C4-2B (cell line): ENCODE measurements around the gene OXSR1.

Experiments used
- H3K27ac ChIP-seq: fragments of 450-650 bp; 2 replicates; pipeline ENCODE4 v1.5.1; 2017
- ZFX ChIP-seq: fragments of 450-650 bp; IDR thresholded peaks from 2 replicates; pipeline ENCODE4 v1.6.1; 2017
- TF ChIP-seq, protein P1 (sequence below): fragments of 450-650 bp; conservative IDR thresholded peaks from 2 replicates; pipeline ENCODE4 v1.5.1; 2017; ENCODE audit warnings: mild to moderate bottlenecking

The OXSR1 gene

DNA sequence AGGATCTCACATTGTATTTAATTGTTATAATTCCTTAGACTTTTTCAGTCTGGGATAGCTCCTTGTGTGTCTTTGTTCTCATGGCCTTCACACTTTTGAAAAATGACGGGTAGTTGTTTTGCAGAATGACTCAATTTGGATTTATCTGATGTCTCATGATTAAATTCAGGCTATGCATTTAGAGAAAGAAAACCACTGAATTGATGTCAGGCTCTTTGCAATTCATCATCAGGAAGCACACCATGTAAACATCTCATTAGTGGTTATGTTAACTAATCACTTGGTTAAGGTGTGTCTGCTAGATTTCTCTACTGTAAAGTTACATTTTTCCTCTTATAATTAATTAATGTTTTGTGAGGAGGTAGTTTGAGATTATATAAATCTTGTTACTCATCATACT is 92.2 kb downstream of the OXSR1 start:
- TF ChIP-seq, protein P1, sequence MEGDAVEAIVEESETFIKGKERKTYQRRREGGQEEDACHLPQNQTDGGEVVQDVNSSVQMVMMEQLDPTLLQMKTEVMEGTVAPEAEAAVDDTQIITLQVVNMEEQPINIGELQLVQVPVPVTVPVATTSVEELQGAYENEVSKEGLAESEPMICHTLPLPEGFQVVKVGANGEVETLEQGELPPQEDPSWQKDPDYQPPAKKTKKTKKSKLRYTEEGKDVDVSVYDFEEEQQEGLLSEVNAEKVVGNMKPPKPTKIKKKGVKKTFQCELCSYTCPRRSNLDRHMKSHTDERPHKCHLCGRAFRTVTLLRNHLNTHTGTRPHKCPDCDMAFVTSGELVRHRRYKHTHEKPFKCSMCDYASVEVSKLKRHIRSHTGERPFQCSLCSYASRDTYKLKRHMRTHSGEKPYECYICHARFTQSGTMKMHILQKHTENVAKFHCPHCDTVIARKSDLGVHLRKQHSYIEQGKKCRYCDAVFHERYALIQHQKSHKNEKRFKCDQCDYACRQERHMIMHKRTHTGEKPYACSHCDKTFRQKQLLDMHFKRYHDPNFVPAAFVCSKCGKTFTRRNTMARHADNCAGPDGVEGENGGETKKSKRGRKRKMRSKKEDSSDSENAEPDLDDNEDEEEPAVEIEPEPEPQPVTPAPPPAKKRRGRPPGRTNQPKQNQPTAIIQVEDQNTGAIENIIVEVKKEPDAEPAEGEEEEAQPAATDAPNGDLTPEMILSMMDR, result no peak
- no peak for TF ChIP-seq ZFX
- no peak overlapping the region for H3K27ac ChIP-seq

DNA sequence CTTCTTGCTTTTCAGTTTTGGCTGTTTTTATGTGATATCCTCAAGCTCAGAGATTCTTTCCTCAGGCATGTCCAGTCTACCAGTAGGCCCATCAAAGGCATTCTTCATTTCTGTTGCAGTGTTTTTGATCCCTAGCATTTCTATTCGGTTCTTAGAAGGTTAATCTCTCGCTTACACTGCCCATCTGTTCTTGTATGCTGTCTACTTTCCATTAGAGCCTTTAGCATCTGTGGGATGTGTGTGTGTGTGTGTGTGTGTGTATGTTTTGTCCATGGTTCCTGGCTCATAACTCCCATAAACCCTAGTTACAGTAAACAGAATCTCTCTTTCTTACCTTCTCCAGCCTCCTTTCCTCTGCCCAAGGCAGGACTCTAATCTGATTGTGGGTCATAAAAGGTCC is 95.1 kb downstream of the OXSR1 start:
- TF ChIP-seq ZFX, result no peak
- TF ChIP-seq, protein P1, result no peak
- H3K27ac ChIP-seq, result no peak overlapping the region

DNA sequence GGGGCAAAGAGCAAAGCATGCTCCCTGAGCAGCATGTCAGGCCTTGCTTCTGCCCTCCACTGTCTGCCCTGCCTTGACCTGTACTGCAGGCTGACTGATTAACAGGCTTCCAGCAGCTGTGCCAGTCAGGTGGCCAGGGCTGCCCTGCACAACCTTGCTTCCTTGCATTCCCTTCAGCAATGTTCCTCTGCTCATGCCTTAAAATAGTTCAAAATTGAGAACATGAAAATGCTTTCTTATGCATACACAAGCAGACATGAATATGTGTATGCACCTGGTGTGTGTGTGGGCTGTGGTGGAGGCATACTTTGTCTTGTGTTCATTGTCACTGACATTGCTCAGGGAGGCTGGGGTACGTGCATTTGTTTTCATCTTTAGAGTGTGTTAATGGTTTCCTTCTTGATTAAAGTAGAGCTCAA is 99.0 kb downstream of the OXSR1 start:
- TF ChIP-seq, protein P1, result no peak
- no peak for TF ChIP-seq ZFX
- no peak overlapping the region for H3K27ac ChIP-seq

DNA sequence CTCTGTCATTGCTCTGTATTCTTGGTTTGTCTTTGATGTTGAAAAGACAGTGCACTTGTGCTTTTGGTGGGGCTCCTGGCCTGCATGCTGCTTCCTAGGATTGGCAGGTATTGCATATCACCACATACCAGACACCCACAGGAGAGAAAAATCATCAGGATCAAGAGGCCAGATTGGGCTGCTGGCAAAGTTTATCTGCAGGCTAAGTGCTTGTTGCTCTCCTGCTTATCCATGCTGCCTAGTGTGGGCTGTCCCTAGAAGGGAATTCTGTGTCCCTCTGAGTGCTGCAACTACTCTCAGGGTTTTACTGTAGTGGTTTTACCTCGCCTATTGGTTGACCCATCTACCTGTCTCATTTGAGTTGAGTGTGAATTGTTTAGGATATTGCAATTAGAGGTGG is 99.4 kb downstream of the OXSR1 start:
- no peak overlapping the region for H3K27ac ChIP-seq
- TF ChIP-seq, protein P1, result no peak
- TF ChIP-seq ZFX, result no peak

DNA sequence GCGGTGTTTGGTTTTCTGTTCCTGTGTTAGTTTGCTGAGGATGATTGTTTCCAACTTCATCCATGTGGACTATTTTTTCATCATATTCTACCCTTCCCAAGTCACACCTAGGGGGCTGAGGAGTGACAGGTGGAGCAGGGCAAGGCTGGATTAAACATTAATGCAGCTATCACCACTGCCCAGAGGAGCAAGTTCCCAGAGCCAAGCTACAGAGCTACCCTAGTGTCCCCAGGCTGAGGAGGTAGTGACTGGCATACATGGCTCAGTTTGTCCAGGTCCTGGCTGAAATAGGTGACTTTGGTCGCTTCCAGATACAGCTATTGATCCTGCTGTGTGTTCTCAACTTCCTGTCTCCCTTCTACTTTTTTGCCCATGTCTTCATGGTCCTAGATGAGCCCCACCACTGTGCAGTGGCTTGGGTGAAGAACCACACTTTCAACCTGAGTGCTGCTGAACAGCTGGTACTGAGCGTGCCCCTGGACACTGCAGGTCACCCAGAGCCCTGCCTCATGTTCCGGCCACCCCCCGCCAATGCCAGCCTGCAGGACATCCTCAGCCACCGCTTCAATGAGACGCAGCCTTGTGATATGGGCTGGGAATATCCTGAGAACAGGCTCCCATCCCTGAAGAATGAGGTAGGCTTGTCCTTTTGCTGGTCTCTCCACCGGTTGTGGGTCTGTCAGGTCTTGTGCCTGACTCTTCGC is 100.4 kb downstream of the OXSR1 start, which contains the start of gene SLC22A13:
TSS of gene SLC22A13 (plus strand) at position 209 of the 704 bp plus-strand sequence. CDS start at position 258, 49 bp downstream.
- no peak within 1 kb of the TSS for H3K27ac ChIP-seq
- TF ChIP-seq, protein P1, result no peak
- no peak for TF ChIP-seq ZFX

DNA sequence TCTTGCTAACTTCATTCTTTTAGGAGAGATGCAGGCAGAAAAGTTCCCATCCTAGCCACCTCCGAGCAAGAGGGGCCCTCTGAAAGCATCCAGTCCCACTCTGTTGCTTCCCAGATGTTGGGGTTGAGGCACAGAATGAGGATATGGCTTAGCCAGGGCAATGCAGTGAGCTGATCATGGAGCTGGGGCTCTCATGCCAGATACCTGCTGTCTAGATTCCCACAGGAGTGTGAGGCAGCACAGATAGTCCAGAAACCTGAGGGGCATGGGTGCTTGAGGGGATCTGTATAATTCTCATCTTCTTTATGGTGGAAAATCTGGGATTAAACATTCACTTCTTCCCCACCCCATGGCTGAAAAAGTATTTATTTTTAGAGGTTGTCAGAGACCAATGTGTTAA is 101.5 kb downstream of the OXSR1 start:
- H3K27ac ChIP-seq, result no peak overlapping the region
- no peak for TF ChIP-seq ZFX
- TF ChIP-seq, protein P1, result no peak

DNA sequence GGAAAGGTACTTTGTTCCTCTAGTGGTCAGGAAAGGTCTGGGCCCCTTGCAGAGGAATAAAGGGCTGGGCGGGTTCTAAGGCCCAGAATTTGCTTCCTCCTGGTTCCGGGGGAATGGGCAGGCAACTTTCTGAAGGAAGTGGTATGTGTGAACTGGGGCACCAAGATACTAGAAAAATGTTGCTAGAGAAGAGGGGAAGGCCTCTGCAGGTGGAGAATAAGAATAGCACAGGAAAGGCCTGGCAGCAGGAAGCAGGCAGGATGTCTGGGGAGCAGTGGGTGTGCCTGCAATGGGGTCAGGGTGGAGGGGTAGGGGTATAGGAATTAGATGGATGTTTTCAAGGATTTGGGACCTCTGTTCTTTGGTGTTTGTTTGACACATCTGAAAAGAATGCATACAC is 102.3 kb downstream of the OXSR1 start:
- no peak for TF ChIP-seq ZFX
- TF ChIP-seq, protein P1, result no peak
- H3K27ac ChIP-seq, result no peak overlapping the region
